SJCRH30 (cell line): Measurements from ENCODE around the gene SACM1L. TPM values are rescaled to one million over a fixed set of nuclear protein-coding genes. Genes with fewer than 3 reads are reported as not detected.
A peak's percentile ranks its signal among the peaks of the same experiment; 100 is the strongest.
"Not testable (repeated sequence)": the region's sequence is repeated elsewhere in the genome, so short reads cannot be mapped to it uniquely, and the experiment has no call there.

Experiments
- DNase-seq, 2 experiments: peaks; one replicate each; pipeline ENCODE4 v3.0.0-alpha.2; 2015 to 2020
- H3K27ac ChIP-seq: fragments of 250-450 bp; sonication (Bioruptor Pico); 2 replicates; pipeline ENCODE4 v1.5.1; 2020; ENCODE audit warnings: mild to moderate bottlenecking, moderate library complexity
- H3K27me3 ChIP-seq: fragments of 250-450 bp; sonication (Bioruptor Pico); 2 replicates; pipeline ENCODE4 v1.5.1; 2020; ENCODE audit warnings: mild to moderate bottlenecking, moderate library complexity
- H3K36me3 ChIP-seq: fragments of 250-450 bp; sonication (Bioruptor Pico); 2 replicates; pipeline ENCODE4 v1.5.1; 2020; ENCODE audit warnings: mild to moderate bottlenecking, moderate library complexity
- H3K4me1 ChIP-seq: fragments of 250-450 bp; sonication (Bioruptor Pico); 2 replicates; pipeline ENCODE4 v1.5.1; 2020; ENCODE audit warnings: mild to moderate bottlenecking, moderate library complexity
- H3K4me3 ChIP-seq: fragments of 250-450 bp; sonication (Bioruptor Pico); 2 replicates; pipeline ENCODE4 v1.5.1; 2020; ENCODE audit warnings: mild to moderate bottlenecking, moderate library complexity
- H3K9me3 ChIP-seq: fragments of 250-450 bp; sonication (Bioruptor Pico); replicated peaks from 2 replicates; pipeline ENCODE4 v1.5.1; 2020; ENCODE audit warnings: mild to moderate bottlenecking, moderate library complexity
- total RNA-seq: library from RNA; depleted of rRNA; stranded (reverse); fragments of >200 nt; shearing (Covaris generic); gene quantifications from 2 replicates; pipeline ENCODE4 v1.2.3, GENCODE V29; 2014

Gene SACM1L
- total RNA-seq, 1 experiment from 2014 or later: 25.0 TPM

DNA sequence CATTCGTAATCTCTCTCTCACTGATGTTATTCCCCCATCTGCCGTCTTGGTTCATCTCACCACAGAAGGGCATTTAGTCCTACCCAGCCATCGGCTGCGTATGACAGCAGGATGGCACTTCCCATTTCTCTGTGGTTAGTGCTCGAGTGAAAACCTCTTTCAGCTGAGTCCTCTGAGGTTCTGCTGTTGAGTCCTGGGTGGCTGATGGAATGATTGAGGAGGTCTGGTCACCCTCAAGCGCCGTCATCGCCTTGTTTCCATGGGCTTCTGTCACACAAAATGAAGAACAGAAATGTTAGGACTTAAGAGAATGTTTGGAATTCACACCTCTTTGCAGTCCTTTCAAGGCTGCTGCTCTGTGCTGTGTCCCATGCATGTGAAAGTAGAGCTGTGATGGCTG, 9.4 kb upstream of the SACM1L start:
- DNase-seq: no peak
- Histone ChIP-seq H3K27ac (no peak overlapping the region), H3K9me3 (no peaks in the 10 kb centered on the region), H3K4me3 (no peak overlapping the region), H3K36me3 (peaks cover 17% of the 10 kb centered on the region), H3K27me3 (no peaks in the 10 kb centered on the region), H3K4me1 (0 out of 2 replicates have a peak, but pooled peaks cover 3% of the 10 kb centered on the region)

DNA sequence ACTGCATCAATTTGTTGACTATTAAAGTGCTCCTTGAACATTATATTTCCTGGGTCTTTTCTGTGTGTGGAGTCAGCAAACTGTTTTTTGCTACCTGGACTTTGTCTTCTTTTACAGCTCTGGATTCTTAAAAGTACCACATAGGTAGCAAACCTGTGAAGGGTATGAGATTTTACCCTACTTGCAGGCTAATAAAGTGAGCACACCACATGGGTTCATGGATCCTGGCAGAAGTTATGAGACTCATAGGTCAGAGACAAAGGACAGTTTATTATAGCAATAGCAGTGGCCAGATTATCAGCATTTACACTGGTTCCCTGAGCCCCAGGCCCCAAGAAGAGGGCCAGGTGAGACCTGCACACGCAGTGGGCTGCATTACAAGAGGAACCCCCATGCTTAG, 8.0 kb upstream of the SACM1L start:
- Histone ChIP-seq H3K27ac (no peak overlapping the region), H3K36me3 (peaks cover 13% of the 10 kb centered on the region), H3K27me3 (no peaks in the 10 kb centered on the region), H3K9me3 (no peaks in the 10 kb centered on the region), H3K4me3 (no peak overlapping the region), H3K4me1 (0 out of 2 replicates have a peak, but pooled peaks cover 3% of the 10 kb centered on the region)
- DNase-seq: no peak

DNA sequence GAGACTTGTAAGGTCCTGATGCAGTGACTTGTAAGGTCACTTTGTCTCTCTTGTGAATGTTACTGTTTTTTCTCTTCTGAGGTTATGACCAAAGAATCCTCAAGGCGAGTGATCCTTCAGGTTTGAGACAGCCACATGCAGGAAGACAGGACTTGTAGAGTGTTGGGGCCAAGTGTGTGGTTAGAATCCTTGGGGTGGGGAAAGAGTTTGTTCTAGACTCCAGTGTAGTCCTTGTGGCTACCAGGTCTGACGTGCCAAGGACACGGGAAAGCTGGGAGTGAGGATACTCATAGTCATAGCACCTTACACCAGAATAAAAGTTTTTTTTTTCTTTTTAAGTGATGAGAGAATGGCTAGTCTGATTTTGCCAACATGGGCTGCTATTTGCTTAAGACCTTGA, 7.3 kb upstream of the SACM1L start:
- Histone ChIP-seq H3K27ac (no peak overlapping the region), H3K36me3 (peaks cover 13% of the 10 kb centered on the region)

GRCh38 chr3:45682311-45682710, 6.9 kb upstream of the SACM1L start:
- H3K27ac ChIP-seq: no peak overlapping the region
- no peak for DNase-seq

More for the DNA sequence above, 7.3 kb upstream of the SACM1L start:
- Histone ChIP-seq H3K4me1 (no peaks in the 10 kb centered on the region), H3K9me3 (no peaks in the 10 kb centered on the region), H3K4me3 (no peak overlapping the region), H3K27me3 (no peaks in the 10 kb centered on the region)
- DNase-seq: no peak

DNA sequence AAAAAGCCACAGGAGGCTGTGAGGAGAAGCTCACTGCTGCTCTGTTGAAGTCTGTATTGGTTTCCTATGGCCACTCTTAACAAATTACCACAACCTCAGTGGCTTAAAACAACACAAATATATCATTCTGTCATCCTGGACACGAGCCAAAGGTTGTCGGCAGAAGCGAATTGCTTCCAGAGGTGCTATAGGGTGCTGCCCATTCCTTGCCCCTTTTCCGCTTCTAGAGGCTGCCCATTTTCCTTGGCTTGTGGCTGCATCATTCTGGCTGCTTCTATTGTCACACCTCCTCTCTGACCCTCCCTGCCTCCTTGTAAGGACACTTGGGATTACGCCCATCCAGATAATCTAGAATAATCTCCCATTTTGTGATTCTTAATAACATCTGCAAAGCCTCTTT, 6.4 kb upstream of the SACM1L start:
- Histone ChIP-seq H3K36me3 (peaks cover 12% of the 10 kb centered on the region), H3K27ac (no peak overlapping the region), H3K9me3 (no peaks in the 10 kb centered on the region), H3K27me3 (no peaks in the 10 kb centered on the region), H3K4me3 (no peak overlapping the region), H3K4me1 (no peaks in the 10 kb centered on the region)
- DNase-seq: no peak

More at GRCh38 chr3:45682311-45682710, 6.9 kb upstream of the SACM1L start:
- Histone ChIP-seq H3K4me1 (no peaks in the 10 kb centered on the region), H3K36me3 (peaks cover 13% of the 10 kb centered on the region), H3K27me3 (no peaks in the 10 kb centered on the region), H3K9me3 (no peaks in the 10 kb centered on the region), H3K4me3 (no peak overlapping the region)

DNA sequence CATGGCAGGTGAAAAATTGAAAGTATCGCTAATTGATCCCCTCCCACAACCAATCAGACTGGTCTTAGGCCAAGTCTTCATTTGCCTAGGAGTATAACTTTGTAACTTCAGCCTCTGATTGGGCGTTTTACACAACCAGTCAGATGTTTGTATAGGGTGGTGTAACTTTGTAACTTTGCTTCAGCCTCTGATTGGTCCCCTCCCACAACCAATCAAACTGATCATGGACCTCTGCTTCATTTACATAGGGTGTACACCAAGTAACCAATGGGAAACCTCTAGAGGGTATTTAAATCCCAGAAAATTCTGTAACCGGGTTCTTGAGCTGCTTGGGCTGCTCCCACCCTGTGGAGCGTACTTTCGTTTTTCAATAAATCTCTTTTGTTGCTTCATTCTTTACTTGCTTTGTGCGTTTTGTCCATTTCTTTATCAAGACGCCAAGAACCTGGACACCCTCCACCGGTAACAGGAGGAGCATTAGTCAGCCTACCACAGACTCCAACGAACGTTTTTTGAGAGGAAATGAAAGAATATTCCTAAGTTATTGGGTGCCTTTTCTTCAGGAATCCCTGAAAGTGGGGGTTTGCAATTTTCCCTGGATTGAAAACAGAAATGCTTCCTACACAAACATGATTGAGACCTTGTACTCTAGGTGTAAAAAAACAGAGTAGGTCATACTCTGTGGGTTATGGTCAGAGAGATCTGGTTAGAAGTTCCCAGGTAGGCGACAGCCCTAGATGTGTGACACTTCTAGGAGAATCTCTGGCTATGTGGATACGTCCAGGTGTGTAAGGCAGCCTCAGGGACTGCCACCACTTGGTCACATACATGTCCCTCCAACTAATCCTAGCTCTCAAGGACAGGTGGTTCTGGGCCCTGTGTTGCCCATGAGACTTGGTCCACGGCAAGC, 5.5 kb upstream of the SACM1L start:
- Histone ChIP-seq H3K27ac (no peak overlapping the region), H3K9me3 (no peaks in the 10 kb centered on the region), H3K27me3 (no peaks in the 10 kb centered on the region), H3K4me1 (no peaks in the 10 kb centered on the region), H3K36me3 (peaks cover 3% of the 10 kb centered on the region; the same call in 1 of the 2 replicates), H3K4me3 (no peak overlapping the region)
- DNase-seq: no peak

GRCh38 chr3:45684327-45684892, 4.8 kb upstream of the SACM1L start:
- Histone ChIP-seq H3K9me3 (no peaks in the 10 kb centered on the region), H3K4me1 (no peaks in the 10 kb centered on the region), H3K36me3 (no peaks in the 10 kb centered on the region), H3K27ac (no peak overlapping the region), H3K4me3 (no peak overlapping the region), H3K27me3 (no peaks in the 10 kb centered on the region)
- no peak for DNase-seq

GRCh38 chr3:45685722-45686121, 3.5 kb upstream of the SACM1L start:
- not testable (repeated sequence) for H3K36me3 ChIP-seq, H3K4me3 ChIP-seq, DNase-seq, H3K4me1 ChIP-seq, H3K27me3 ChIP-seq, H3K9me3 ChIP-seq, H3K27ac ChIP-seq

- no peaks in the 10 kb centered on the region; the same call in 1 of the 2 replicates for H3K36me3 ChIP-seq
- H3K4me3 ChIP-seq: no peak overlapping the region
- no peak overlapping the region for H3K27ac ChIP-seq
- DNase-seq: no peak
- H3K4me1 ChIP-seq: no peaks in the 10 kb centered on the region
- H3K27me3 ChIP-seq: no peaks in the 10 kb centered on the region
- no peaks in the 10 kb centered on the region for H3K9me3 ChIP-seq
These were observed 2.3 kb upstream of the SACM1L start for GRCh38 chr3:45686850-45687249.

DNA sequence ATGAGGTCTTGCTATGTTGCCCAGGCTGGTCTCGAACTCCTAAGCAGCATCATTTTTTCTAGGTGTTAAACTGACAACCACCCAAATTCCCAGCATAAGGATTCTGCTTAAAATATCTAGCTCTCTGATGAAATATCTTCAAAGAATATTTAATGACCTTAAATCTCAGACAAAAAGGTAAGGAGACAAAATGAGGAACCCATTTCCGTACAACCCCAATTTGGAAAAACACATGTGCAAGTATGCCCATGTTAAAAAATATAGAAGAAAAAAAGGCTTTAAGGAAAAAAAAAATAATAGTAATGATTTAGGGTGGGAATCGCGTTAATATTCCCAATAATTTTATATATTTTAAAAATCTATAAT, 1.4 kb upstream of the SACM1L start:
- Histone ChIP-seq H3K27ac (peak overlapping the region; percentile 55; the same call in 1 of the 2 replicates), H3K4me1 (no peaks in the 10 kb centered on the region), H3K9me3 (no peaks in the 10 kb centered on the region), H3K27me3 (no peaks in the 10 kb centered on the region), H3K4me3 (peak overlapping the region; percentile 69), H3K36me3 (no peaks in the 10 kb centered on the region; the same call in 1 of the 2 replicates)
- peak in 1 of 2 experiments; percentile 27 for DNase-seq

- Histone ChIP-seq H3K9me3 (no peaks in the 10 kb centered on the region), H3K36me3 (no peaks in the 10 kb centered on the region; the same call in 1 of the 2 replicates), H3K4me1 (no peaks in the 10 kb centered on the region; the same call in 1 of the 2 replicates), H3K4me3 (peak overlapping the region; percentile 69), H3K27ac (peak overlapping the region; percentile 55), H3K27me3 (no peaks in the 10 kb centered on the region)
- peak; percentile 70 to 83 for DNase-seq
These were observed 858 bp upstream of the SACM1L start for GRCh38 chr3:45688194-45688881.

DNA sequence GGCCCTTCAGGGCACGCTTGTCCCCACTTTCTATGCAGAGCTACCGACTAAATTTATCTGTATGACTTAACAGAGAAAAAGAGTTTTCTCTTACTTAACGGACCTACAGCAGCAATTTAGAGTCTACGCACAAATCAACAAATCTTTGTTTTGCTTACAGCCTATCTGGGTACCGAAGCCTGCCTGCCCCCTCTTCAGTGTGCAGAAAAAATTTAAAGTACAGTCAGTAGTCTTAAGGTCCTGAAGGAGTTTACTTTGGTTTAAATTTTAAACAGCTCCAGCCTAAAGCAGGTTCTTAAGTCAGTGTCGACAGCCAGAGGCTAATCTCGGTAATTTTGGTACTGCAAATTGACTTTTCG, 570 bp downstream of the SACM1L start:
- Histone ChIP-seq H3K27me3 (no peaks in the 10 kb centered on the region), H3K9me3 (no peaks in the 10 kb centered on the region), H3K36me3 (no peaks in the 10 kb centered on the region; the same call in 1 of the 2 replicates), H3K27ac (peak overlapping the region; percentile 52), H3K4me1 (peaks cover 6% of the 10 kb centered on the region), H3K4me3 (peak overlapping the region; percentile 69)
- no peak for DNase-seq

- Histone ChIP-seq H3K4me1 (peaks cover 6% of the 10 kb centered on the region), H3K27me3 (no peaks in the 10 kb centered on the region), H3K36me3 (no peaks in the 10 kb centered on the region; the same call in 1 of the 2 replicates), H3K27ac (no peak overlapping the region), H3K4me3 (peak overlapping the region; percentile 69), H3K9me3 (no peaks in the 10 kb centered on the region)
- peak in 1 of 2 experiments; percentile 21 for DNase-seq
These were observed 1.3 kb downstream of the SACM1L start for GRCh38 chr3:45690336-45691035.

- Histone ChIP-seq H3K4me3 (no peak overlapping the region), H3K27ac (no peak overlapping the region), H3K4me1 (peaks cover 6% of the 10 kb centered on the region), H3K27me3 (no peaks in the 10 kb centered on the region), H3K36me3 (no peaks in the 10 kb centered on the region; the same call in 1 of the 2 replicates), H3K9me3 (no peaks in the 10 kb centered on the region)
- DNase-seq: no peak
These were observed 2.6 kb downstream of the SACM1L start for GRCh38 chr3:45691842-45692241.
